ENCODE results near the gene AKAP9.

- no peak for TF ChIP-seq CTCF (IDR thresholded peaks at IDR 0.05)
- TF ChIP-seq POLR2A (IDR thresholded peaks at IDR 0.05), result no peak
Observed at GRCh38 chr7:92053312-92053711, 112.7 kb downstream of the AKAP9 start.

Data from upper lobe of left lung (tissue), 4 donors.